ENCODE data around the gene EIF4G3.

DNA sequence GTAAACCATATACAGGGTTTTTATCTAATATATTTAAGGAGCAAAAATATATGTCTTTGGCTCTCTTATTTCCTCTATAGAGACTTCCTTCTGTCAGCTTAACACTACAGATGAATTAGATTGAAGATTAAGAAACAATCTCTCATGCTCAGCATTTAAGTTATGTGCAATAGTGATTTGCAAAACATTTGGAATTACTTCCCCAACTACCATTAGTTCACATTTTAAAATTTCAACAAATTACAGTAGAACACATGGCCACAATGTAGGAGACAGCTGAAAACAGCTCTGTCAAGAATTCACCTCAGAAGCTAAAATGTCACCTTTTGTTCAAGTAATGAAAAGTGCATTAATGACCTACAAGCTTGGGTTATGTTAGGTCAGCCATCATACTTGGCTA, 177.9 kb downstream of the EIF4G3 start:
- TF ChIP-seq CTCF (IDR thresholded peaks at IDR 0.05) (no peak), EP300 (IDR thresholded peaks at IDR 0.05) (no peak), POLR2A (IDR thresholded peaks at IDR 0.05) (no peak), POLR2AphosphoS5 (IDR thresholded peaks at IDR 0.05) (no peak)

Data from gastroesophageal sphincter (tissue), 3 donors.